Astrocyte of the spinal cord (primary cell): ENCODE measurements around the gene C12orf43.

Experiments used
- DNase-seq: peaks from one replicate; pipeline ENCODE4 v3.0.0; 2011; ENCODE audit warnings: low read depth, low spot score
- H3K4me3 ChIP-seq: 2 replicates; pipeline ENCODE4 v1.5.1; 2011; ENCODE audit warnings: low read depth, mild to moderate bottlenecking, low read length, moderate library complexity
- CTCF ChIP-seq: IDR thresholded peaks from 2 replicates; pipeline ENCODE4 v1.5.1; 2012; ENCODE audit warnings: low read depth, mild to moderate bottlenecking, low read length, inconsistent platforms
- in situ Hi-C: cut with HindIII; loops from 2 replicates; pipeline ENCODE4 v1.10.0; 2017; ENCODE audit warnings: low sequenced_read_pairs

C12orf43 gene

DNA sequence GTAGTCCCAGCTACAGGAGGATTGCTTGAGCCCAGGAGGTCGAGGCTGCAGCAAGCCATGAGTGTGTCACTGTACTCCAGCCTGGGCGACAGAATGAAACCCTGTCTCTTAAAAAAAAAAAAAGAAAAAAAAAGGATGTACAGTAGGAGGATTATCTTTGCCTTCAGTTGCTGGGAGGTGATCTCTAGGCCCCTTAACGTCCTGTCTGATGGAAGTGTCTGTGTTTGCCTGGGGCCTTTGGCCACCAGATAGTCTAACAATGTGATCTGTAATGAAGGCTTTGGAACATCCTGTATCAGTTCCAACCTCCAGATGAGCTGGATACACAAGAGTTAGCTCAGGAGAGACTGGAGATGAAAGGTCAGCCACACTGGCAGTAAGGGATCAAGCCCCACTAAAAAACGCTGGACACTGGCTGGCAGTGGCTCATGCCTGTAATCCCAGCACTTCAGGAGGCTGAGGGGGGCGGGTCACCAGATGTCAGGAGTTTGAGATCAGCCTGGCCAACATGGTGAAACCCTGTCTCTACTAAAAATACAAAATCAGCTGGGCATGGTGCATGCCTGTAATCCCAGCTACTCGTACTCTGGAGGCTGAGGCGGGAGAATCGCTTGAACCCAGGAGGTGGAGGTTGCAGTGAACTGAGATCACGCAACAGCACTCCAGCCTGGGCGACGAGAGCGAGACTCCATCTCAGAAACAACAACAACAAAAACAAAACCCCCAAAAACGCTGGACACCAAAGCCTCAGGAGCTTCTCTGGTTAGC, 57.0 kb downstream of the C12orf43 start:
- H3K4me3 ChIP-seq = no peak overlapping the region
- in situ Hi-C loops = no loop called here
- no peak for DNase-seq
- no peak for TF ChIP-seq CTCF

DNA sequence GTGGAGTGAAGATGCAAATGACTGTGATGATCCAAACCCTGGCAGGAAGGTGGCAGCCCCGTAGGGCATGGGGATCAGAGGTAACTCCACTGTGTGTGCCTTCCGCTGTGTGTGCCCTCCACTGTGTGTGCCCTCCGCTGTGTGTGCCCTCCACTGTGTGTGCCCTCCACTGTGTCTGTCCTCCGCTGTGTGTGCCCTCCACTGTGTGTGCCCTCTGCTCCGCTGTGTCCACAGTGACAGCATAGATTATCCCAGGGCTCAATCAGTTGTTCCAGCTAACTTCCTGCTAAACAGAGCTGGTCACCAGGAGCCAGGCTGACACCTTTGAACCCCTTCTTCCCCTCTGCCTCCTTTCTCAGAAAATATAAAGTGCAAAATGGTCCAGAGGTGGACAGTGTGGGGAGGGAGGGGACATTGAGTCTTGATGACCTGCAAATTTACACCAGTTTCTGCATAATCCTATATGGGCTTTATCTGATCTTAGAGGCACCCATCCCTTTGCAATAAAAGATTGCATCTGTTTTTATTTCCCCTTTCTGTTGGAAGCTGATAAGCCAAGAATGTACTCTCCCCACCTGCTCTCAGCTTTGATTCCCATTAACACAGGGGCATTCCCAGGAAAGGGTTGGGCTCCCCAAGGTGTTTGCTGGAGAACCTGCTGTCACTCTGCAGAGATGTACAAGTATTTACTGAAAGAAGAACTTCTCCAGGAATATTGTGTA, 59.5 kb downstream of the C12orf43 start:
- in situ Hi-C loops = no loop called here
- H3K4me3 ChIP-seq = no peak overlapping the region
- TF ChIP-seq CTCF = no peak
- DNase-seq = no peak

- DNase-seq = no peak
- in situ Hi-C loops = no loop called here
- TF ChIP-seq CTCF = no peak
- H3K4me3 ChIP-seq = no peak overlapping the region
Observed at GRCh38 chr12:120955232-120955631, 61.1 kb downstream of the C12orf43 start.

DNA sequence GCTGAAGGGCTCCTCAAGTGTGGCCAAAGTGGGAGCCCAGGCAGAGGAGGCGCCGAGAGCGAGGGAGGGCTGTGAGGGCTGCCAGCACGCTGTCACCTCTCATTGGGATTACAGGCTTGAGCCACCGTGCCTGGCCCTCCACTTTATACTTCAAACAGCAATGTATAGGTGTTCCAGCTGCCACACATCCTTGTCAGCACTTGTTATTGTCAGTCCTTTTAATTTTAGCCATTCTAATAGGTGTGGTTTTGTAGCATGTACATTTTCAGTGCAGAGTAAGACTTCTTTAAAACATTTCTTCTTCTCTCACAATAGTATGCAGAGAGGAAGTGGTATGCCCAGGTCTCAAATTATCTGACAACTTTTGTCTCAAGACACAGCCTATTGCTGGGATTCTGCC, 65.5 kb downstream of the C12orf43 start:
- no peak overlapping the region for H3K4me3 ChIP-seq
- no peak for TF ChIP-seq CTCF
- DNase-seq = no peak
- in situ Hi-C loops = no loop called here
